ENCODE data around the gene CAPZA2.

CAPZA2 gene

DNA sequence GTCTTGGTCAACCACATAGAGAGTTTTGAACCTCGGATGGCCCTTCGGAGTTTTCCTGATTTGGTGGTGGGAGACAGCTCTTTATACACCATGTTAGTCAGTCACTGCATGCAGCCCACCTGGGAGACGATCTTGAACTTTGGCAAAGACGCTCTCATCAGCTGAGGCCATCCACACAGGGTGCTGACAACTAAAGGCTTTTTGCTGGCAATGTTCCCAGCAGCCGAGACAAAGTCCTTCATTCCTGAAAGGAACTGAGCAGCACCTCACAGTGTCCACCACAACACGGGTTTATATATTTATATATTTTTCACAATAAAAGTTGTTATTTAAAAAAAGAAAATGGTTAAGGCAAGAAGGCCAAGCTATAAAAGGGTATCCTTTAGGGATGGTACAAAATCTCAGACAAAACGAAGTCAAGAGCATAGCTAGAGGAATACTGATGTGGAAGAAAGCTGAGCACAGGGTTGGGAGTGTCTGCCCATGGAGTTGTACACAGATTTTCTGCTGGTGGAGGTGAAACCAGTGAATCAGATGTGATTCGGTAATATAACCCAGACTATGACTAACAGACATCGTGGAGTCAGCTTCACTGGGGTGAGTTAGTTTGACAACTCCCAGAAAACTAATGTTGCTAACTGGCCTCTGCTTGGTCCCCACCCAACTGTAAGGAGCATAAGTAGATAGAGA is 27.4 kb upstream of the CAPZA2 start:
- H3K9me3 ChIP-seq (ENCODE audit: control insufficient read depth, insufficient read depth, low read depth, low read length): no peaks in the 10 kb centered on the region
- no peaks in the 10 kb centered on the region for H3K36me3 ChIP-seq (ENCODE audit: control insufficient read depth, insufficient read depth, low read length)
- no peak overlapping the region for H3K4me3 ChIP-seq (ENCODE audit: low read depth, low read length)
- no peak overlapping the region for H3K9ac ChIP-seq (ENCODE audit: low read length)
- no peaks in the 10 kb centered on the region for H3K4me1 ChIP-seq (ENCODE audit: control insufficient read depth, insufficient read depth, low read length)
- H3K27me3 ChIP-seq (ENCODE audit: control insufficient read depth, insufficient read depth, low read length): no peaks in the 10 kb centered on the region
- H3K27ac ChIP-seq (ENCODE audit: low read depth, low read length): no peak overlapping the region

DNA sequence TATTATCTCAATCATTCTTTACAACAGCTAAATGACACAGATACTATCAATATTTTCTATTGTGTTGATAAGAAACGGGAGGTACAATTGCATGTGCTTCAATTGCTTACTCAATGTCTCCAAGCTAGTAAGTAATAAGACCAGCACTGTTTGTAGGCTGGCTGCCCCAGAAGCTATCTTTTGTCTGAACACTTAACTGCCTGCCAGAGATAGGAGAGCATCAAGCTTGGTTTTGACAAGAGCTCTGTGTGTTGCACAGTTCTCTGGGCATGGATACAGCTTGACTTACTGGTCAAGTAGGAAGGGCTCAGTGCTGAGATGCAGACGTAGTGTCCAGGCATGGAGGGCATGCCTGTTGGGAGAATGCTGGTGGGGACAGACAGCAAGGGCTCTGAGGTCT is 26.3 kb upstream of the CAPZA2 start:
- Histone ChIP-seq H3K36me3 (ENCODE audit: control insufficient read depth, insufficient read depth, low read length) (no peaks in the 10 kb centered on the region), H3K4me1 (ENCODE audit: control insufficient read depth, insufficient read depth, low read length) (no peaks in the 10 kb centered on the region), H3K27ac (ENCODE audit: low read depth, low read length) (no peak overlapping the region), H3K9ac (ENCODE audit: low read length) (no peak overlapping the region), H3K9me3 (ENCODE audit: control insufficient read depth, insufficient read depth, low read depth, low read length) (no peaks in the 10 kb centered on the region), H3K27me3 (ENCODE audit: control insufficient read depth, insufficient read depth, low read length) (no peaks in the 10 kb centered on the region), H3K4me3 (ENCODE audit: low read depth, low read length) (no peak overlapping the region)

DNA sequence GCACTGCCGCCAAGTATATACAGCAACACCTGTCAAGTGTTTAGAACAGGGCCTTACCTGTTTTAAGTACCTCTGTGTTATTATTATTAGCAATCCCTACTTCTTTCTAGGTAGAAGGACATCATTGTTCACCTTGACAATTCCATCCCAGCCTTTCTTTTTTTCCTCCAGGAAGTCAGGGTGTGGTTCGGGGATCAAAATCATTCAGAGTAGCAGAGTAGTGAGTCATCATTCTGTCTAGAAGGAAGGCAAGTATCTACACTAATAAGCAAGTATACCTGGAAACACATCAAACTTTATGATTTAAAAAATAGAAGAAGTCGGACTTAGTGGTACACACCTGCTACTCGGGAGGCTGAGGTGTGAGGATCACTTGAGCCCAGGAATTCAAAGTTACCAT is 25.5 kb upstream of the CAPZA2 start:
- no peaks in the 10 kb centered on the region for H3K4me1 ChIP-seq (ENCODE audit: control insufficient read depth, insufficient read depth, low read length)
- H3K9me3 ChIP-seq (ENCODE audit: control insufficient read depth, insufficient read depth, low read depth, low read length): no peaks in the 10 kb centered on the region
- no peak overlapping the region for H3K4me3 ChIP-seq (ENCODE audit: low read depth, low read length)
- no peaks in the 10 kb centered on the region for H3K36me3 ChIP-seq (ENCODE audit: control insufficient read depth, insufficient read depth, low read length)
- H3K27me3 ChIP-seq (ENCODE audit: control insufficient read depth, insufficient read depth, low read length): no peaks in the 10 kb centered on the region
- no peak overlapping the region for H3K9ac ChIP-seq (ENCODE audit: low read length)
- no peak overlapping the region for H3K27ac ChIP-seq (ENCODE audit: low read depth, low read length)

DNA sequence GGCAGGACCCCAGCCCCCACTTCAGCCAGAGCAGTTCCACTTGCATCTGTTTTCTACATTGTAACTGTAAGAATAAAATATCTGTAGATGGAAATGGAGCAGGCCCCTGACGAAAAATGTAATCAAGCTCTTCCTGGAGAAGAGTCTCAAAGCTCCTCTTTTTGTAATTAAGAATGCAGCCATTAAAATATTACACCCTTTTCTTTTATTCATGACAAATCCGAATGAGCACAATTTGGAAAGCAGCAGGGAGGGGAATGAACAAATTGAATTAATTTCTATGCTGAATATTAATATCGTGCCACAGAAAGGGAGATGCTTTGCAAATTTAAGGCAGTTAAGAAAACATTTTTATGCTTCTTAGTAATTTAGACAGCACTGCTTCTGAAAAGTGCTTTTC is 24.8 kb upstream of the CAPZA2 start:
- H3K27me3 ChIP-seq (ENCODE audit: control insufficient read depth, insufficient read depth, low read length): no peaks in the 10 kb centered on the region
- no peaks in the 10 kb centered on the region for H3K9me3 ChIP-seq (ENCODE audit: control insufficient read depth, insufficient read depth, low read depth, low read length)
- no peak overlapping the region for H3K27ac ChIP-seq (ENCODE audit: low read depth, low read length)
- no peaks in the 10 kb centered on the region for H3K36me3 ChIP-seq (ENCODE audit: control insufficient read depth, insufficient read depth, low read length)
- H3K4me3 ChIP-seq (ENCODE audit: low read depth, low read length): no peak overlapping the region
- H3K4me1 ChIP-seq (ENCODE audit: control insufficient read depth, insufficient read depth, low read length): no peaks in the 10 kb centered on the region
- H3K9ac ChIP-seq (ENCODE audit: low read length): no peak overlapping the region

DNA sequence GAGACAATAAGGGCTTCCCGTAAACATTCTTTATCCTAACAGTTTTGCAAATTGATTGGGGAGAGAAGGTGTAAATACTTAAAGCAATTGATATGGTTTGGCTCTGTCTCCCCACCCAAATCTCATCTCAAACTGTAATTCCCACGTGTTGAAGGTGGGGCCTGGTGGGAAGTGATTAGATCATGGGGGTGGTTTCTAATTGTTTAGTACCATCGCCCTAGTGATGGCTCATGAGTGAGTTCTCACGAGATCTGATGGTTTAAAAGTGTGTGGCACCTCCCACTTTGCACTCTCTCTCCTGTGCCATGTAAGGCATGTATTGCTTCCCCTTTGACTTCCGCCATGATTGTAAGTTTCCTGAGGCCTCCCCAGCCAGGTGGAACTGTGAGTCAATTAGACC is 22.1 kb upstream of the CAPZA2 start:
- Histone ChIP-seq H3K9ac (ENCODE audit: low read length) (no peak overlapping the region), H3K4me3 (ENCODE audit: low read depth, low read length) (no peak overlapping the region), H3K36me3 (ENCODE audit: control insufficient read depth, insufficient read depth, low read length) (no peaks in the 10 kb centered on the region), H3K9me3 (ENCODE audit: control insufficient read depth, insufficient read depth, low read depth, low read length) (no peaks in the 10 kb centered on the region), H3K4me1 (ENCODE audit: control insufficient read depth, insufficient read depth, low read length) (no peaks in the 10 kb centered on the region), H3K27me3 (ENCODE audit: control insufficient read depth, insufficient read depth, low read length) (no peaks in the 10 kb centered on the region), H3K27ac (ENCODE audit: low read depth, low read length) (no peak overlapping the region)

DNA sequence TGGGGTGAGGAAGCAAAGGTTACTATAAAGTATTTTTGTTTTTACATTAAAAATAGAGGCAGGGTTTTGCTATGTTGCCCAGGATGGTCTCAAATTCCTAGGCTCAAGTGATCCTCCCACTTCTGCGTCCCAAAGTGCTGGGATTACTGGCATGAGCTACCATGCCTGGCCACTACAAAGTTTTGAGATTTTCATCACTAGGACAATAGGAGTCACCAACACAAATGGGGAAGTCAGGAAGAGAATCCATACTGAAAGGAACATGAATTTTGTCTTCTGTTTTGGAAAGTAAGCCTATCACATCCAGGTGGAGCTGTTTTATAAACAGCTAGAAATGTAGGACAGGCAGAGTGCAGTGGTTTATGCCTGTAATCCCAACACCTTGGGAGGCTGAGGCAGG is 20.0 kb upstream of the CAPZA2 start:
- Histone ChIP-seq H3K4me1 (ENCODE audit: control insufficient read depth, insufficient read depth, low read length) (no peaks in the 10 kb centered on the region), H3K27me3 (ENCODE audit: control insufficient read depth, insufficient read depth, low read length) (no peaks in the 10 kb centered on the region)

DNA sequence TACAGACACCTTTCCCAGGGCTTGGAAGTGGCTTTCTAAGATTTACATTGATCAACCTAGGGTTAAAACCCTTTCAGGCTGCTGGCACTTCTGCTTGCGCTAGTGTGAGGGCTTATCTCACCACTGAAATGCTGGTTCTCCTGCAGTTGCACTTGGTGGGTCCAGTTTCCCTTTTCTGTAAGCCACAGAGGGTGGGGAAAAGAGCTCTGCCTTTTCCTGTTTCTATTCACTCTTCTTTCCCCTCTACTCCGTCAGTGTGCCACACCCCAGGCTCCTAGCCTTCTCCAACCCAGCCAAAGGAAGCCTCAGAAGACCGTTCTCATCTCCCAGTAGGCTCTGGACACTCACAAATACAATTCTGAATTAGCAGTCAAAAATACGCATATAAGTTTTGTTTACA is 19.0 kb upstream of the CAPZA2 start:
- Histone ChIP-seq H3K9ac (ENCODE audit: low read length) (no peak overlapping the region), H3K9me3 (ENCODE audit: control insufficient read depth, insufficient read depth, low read depth, low read length) (no peaks in the 10 kb centered on the region), H3K36me3 (ENCODE audit: control insufficient read depth, insufficient read depth, low read length) (no peaks in the 10 kb centered on the region), H3K27me3 (ENCODE audit: control insufficient read depth, insufficient read depth, low read length) (no peaks in the 10 kb centered on the region), H3K4me1 (ENCODE audit: control insufficient read depth, insufficient read depth, low read length) (no peaks in the 10 kb centered on the region), H3K27ac (ENCODE audit: low read depth, low read length) (no peak overlapping the region), H3K4me3 (ENCODE audit: low read depth, low read length) (no peak overlapping the region)

More for the DNA sequence above, 20.0 kb upstream of the CAPZA2 start:
- Histone ChIP-seq H3K9me3 (ENCODE audit: control insufficient read depth, insufficient read depth, low read depth, low read length) (no peaks in the 10 kb centered on the region), H3K9ac (ENCODE audit: low read length) (no peak overlapping the region), H3K36me3 (ENCODE audit: control insufficient read depth, insufficient read depth, low read length) (no peaks in the 10 kb centered on the region), H3K27ac (ENCODE audit: low read depth, low read length) (no peak overlapping the region), H3K4me3 (ENCODE audit: low read depth, low read length) (no peak overlapping the region)

DNA sequence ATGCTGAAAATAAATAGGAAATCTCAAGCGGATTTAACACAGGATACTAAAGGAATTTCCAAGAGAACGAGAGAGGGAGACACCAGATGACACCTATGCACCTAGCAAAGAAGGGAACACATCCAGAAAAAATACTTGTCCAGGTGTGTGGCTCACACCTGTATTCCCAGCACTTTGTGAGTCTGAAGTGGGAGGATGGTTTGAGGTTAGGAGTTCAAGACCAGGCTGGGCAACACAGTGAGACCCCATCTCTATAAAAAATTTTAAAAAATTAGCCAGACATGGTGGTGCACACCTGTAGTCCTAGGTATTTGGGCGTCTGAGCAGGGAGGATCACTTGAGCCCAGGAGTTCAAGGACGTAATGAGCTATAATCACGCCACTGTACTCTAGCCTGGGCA is 11.2 kb upstream of the CAPZA2 start:
- H3K27me3 ChIP-seq (ENCODE audit: control insufficient read depth, insufficient read depth, low read length): no peaks in the 10 kb centered on the region
- no peaks in the 10 kb centered on the region for H3K36me3 ChIP-seq (ENCODE audit: control insufficient read depth, insufficient read depth, low read length)
- H3K4me1 ChIP-seq (ENCODE audit: control insufficient read depth, insufficient read depth, low read length): peaks cover 7% of the 10 kb centered on the region
- H3K4me3 ChIP-seq (ENCODE audit: low read depth, low read length): no peak overlapping the region
- H3K27ac ChIP-seq (ENCODE audit: low read depth, low read length): no peak overlapping the region
- no peak overlapping the region for H3K9ac ChIP-seq (ENCODE audit: low read length)
- H3K9me3 ChIP-seq (ENCODE audit: control insufficient read depth, insufficient read depth, low read depth, low read length): no peaks in the 10 kb centered on the region

DNA sequence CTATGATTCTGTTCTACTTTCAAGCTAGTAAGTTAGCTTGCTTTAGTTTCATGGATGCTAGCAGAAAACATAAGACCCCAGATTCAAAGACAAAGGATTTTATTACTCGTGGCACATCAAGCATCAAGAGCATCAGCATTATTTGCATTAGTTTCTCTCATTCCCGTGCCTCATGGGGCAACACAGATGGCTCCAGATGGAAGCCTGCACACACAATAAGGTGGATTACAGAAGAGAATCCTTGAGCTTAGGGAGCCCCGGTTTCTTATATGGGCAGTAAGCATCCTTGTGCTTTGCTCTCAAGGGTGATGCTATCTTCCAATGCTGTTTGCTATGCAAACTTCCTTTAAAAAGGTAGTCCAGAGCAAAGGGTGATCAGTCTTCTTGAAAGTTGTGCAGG is 10.7 kb upstream of the CAPZA2 start:
- Histone ChIP-seq H3K9ac (ENCODE audit: low read length) (no peak overlapping the region), H3K4me3 (ENCODE audit: low read depth, low read length) (no peak overlapping the region), H3K4me1 (ENCODE audit: control insufficient read depth, insufficient read depth, low read length) (peaks cover 11% of the 10 kb centered on the region), H3K27ac (ENCODE audit: low read depth, low read length) (no peak overlapping the region), H3K36me3 (ENCODE audit: control insufficient read depth, insufficient read depth, low read length) (no peaks in the 10 kb centered on the region), H3K9me3 (ENCODE audit: control insufficient read depth, insufficient read depth, low read depth, low read length) (no peaks in the 10 kb centered on the region), H3K27me3 (ENCODE audit: control insufficient read depth, insufficient read depth, low read length) (no peaks in the 10 kb centered on the region)

DNA sequence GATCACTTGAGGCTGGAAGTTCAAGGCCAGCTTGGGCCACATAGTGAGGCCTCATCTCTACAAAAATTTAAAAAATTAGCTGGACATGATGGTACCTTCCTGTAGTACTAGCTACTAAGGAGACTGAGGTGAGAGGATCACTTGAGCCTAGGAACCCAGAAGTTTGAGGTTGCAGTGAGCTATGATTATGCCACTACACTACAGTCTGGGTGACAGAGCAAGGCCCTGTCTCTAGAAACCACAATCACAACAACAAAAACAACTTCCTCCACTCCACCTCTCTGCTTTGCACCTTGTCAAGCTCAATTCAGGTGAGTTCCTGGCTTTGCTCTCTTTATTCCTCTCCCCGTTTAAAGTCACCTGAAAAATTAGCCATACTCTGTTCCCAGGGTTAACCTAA is 8.3 kb upstream of the CAPZA2 start:
- no peak overlapping the region for H3K27ac ChIP-seq (ENCODE audit: low read depth, low read length)
- H3K4me3 ChIP-seq (ENCODE audit: low read depth, low read length): no peak overlapping the region
- no peaks in the 10 kb centered on the region for H3K27me3 ChIP-seq (ENCODE audit: control insufficient read depth, insufficient read depth, low read length)
- no peaks in the 10 kb centered on the region for H3K9me3 ChIP-seq (ENCODE audit: control insufficient read depth, insufficient read depth, low read depth, low read length)
- peaks cover 19% of the 10 kb centered on the region for H3K4me1 ChIP-seq (ENCODE audit: control insufficient read depth, insufficient read depth, low read length)
- no peaks in the 10 kb centered on the region for H3K36me3 ChIP-seq (ENCODE audit: control insufficient read depth, insufficient read depth, low read length)
- no peak overlapping the region for H3K9ac ChIP-seq (ENCODE audit: low read length)

DNA sequence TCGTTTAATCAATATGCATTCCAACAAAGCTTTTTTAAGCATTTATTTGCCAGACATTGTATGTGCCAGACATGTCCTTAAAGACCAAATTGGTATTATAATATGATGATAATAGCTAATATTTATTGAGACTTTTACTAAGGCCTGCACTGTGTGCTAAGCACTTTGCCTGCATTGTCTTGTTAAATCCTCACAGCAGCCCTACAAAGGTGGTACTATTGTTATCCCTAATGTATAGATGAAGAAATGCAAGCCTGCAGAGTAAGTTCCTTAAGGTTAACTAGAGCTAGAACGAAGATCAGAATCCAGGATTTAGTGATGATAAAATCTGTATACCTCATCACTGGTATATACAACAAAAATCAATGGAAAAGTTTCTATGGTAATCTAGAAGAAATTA is 5.3 kb upstream of the CAPZA2 start:
- Histone ChIP-seq H3K27me3 (ENCODE audit: control insufficient read depth, insufficient read depth, low read length) (no peaks in the 10 kb centered on the region), H3K9ac (ENCODE audit: low read length) (no peak overlapping the region), H3K4me3 (ENCODE audit: low read depth, low read length) (no peak overlapping the region), H3K4me1 (ENCODE audit: control insufficient read depth, insufficient read depth, low read length) (peaks cover 19% of the 10 kb centered on the region), H3K9me3 (ENCODE audit: control insufficient read depth, insufficient read depth, low read depth, low read length) (no peaks in the 10 kb centered on the region), H3K27ac (ENCODE audit: low read depth, low read length) (no peak overlapping the region), H3K36me3 (ENCODE audit: control insufficient read depth, insufficient read depth, low read length) (no peaks in the 10 kb centered on the region)

DNA sequence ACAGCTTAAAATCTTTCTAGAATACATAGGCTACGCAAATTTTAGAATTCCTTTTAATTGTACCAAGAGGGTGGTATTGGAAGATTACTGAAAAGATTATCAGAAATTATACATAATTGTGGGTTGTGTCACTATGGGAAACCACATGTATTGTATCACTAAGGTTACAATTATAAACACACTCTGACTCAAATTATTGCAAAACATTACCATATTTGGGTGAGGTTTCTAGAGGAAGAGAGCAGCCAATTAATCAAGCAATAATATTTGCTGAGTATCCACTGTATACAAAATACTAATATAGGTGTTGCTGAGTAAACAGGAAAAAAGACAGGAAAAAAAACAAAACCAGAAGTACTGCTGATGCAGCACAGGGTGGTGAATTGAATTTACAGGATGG is 3.1 kb upstream of the CAPZA2 start:
- Histone ChIP-seq H3K36me3 (ENCODE audit: control insufficient read depth, insufficient read depth, low read length) (no peaks in the 10 kb centered on the region), H3K4me3 (ENCODE audit: low read depth, low read length) (no peak overlapping the region), H3K9ac (ENCODE audit: low read length) (no peak overlapping the region), H3K4me1 (ENCODE audit: control insufficient read depth, insufficient read depth, low read length) (peaks cover 23% of the 10 kb centered on the region), H3K27me3 (ENCODE audit: control insufficient read depth, insufficient read depth, low read length) (no peaks in the 10 kb centered on the region), H3K9me3 (ENCODE audit: control insufficient read depth, insufficient read depth, low read depth, low read length) (no peaks in the 10 kb centered on the region), H3K27ac (ENCODE audit: low read depth, low read length) (no peak overlapping the region)
